Measurements from ENCODE around the gene PRG2. TPM values are rescaled to one million over a fixed set of nuclear protein-coding genes. Genes with fewer than 3 reads are reported as not detected.
A peak's percentile ranks its signal among the peaks of the same experiment; 100 is the strongest.
"Not testable (repeated sequence)": the region's sequence is repeated elsewhere in the genome, so short reads cannot be mapped to it uniquely, and the experiment has no call there.

The PRG2 gene
- total and polyA plus RNA-seq, 2 donors (not counting 1 experiment from before 2014, with no cell fraction given), result 0.07 TPM; not detected in 1

DNA sequence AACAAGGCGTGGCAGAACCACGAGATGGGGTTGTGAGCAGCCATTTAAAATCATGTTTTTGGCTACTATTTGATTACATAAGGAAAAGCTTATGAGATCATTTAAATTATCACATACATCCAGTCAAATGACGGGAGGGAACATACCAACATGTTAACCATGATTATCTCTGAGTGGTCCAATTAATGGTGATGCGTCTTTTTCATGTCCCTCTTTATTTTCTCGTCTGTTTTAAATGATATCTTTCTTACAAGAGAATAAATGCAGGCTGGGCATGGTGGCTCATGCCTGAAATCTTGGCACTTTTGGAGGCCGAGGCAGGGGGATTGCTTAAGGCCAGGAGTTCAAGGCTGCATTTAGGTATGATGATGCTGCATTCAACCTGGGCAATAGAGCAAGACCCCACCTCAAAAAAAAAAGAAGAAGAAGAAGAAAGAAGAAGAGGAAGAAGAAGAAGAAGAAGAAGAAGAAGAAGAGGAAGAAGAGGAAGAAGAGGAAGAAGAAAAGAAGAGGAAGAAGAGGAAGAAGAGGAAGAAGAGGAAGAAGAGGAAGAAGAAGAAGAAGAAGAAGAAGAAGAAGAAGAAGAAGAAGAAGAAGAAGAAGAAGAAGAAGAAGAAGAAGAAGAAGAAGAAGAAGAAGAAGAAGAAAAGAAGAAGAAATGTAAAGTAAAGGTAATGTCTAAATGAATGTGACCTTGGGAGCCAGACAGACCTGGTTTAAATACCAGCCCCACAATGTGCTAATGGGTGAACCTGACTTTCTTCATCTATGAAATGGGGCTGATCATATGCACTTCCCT is 12.8 kb upstream of the PRG2 start:
- POLR2A ChIA-PET; DNase-seq; CTCF ChIA-PET; H2AFZ ChIP-seq (ENCODE audit: insufficient read depth, low read depth, low read length, poor library complexity, severe bottlenecking); H3K4me3 Mint-ChIP-seq; H3K27ac Mint-ChIP-seq; H3K4me1 ChIP-seq (ENCODE audit: control insufficient read depth in 2 of 2, insufficient read depth in 2 of 2, low read length in 2 of 2); ATAC-seq (ENCODE audit: low read depth); intact Hi-C loops (cut with micrococcal nuclease); H3K27ac ChIP-seq (ENCODE audit: low read length in 2 of 2); H3K9ac ChIP-seq (ENCODE audit: low read length); H3K4me3 ChIP-seq (ENCODE audit: control extremely low read depth in 1 of 5, extremely low read depth in 1 of 5, insufficient read depth in 1 of 5, low read depth in 2 of 5, low read length in 4 of 5); H3K27me3 Mint-ChIP-seq; H3K27me3 ChIP-seq (replicated peaks in 1 of 4; ENCODE audit: control extremely low read depth in 1 of 4, control insufficient read depth in 3 of 4, insufficient read depth in 4 of 4, low read length in 3 of 4); H3K79me2 ChIP-seq (ENCODE audit: control insufficient read depth, insufficient read depth, low read length); H4K20me1 ChIP-seq (ENCODE audit: control insufficient read depth, insufficient read depth, low read length, poor library complexity, severe bottlenecking); H3K9me3 ChIP-seq (ENCODE audit: control extremely low read depth in 1 of 3, control insufficient read depth in 2 of 3, insufficient read depth in 1 of 3, low read length in 2 of 3); H3K9me3 Mint-ChIP-seq (ENCODE audit: insufficient read depth); H3K36me3 ChIP-seq (replicated peaks in 1 of 2; ENCODE audit: control extremely low read depth in 1 of 2, control insufficient read depth in 1 of 2, extremely low read depth in 1 of 2, insufficient read depth in 2 of 2, low read length in 1 of 2); H3K4me2 ChIP-seq (replicated peaks; ENCODE audit: low read depth, low read length, poor library complexity, severe bottlenecking): not testable (repeated sequence)
- TF ChIP-seq, protein P1, sequence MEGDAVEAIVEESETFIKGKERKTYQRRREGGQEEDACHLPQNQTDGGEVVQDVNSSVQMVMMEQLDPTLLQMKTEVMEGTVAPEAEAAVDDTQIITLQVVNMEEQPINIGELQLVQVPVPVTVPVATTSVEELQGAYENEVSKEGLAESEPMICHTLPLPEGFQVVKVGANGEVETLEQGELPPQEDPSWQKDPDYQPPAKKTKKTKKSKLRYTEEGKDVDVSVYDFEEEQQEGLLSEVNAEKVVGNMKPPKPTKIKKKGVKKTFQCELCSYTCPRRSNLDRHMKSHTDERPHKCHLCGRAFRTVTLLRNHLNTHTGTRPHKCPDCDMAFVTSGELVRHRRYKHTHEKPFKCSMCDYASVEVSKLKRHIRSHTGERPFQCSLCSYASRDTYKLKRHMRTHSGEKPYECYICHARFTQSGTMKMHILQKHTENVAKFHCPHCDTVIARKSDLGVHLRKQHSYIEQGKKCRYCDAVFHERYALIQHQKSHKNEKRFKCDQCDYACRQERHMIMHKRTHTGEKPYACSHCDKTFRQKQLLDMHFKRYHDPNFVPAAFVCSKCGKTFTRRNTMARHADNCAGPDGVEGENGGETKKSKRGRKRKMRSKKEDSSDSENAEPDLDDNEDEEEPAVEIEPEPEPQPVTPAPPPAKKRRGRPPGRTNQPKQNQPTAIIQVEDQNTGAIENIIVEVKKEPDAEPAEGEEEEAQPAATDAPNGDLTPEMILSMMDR (IDR thresholded peaks at IDR 0.05), result peak; percentile 24
- WGBS (ENCODE audit: insufficient coverage), result 100% methylated on average over 1 of the region's 6 CpGs
- peaks cover 11% of the 10 kb centered on the region for H3K4me1 Mint-ChIP-seq

DNA sequence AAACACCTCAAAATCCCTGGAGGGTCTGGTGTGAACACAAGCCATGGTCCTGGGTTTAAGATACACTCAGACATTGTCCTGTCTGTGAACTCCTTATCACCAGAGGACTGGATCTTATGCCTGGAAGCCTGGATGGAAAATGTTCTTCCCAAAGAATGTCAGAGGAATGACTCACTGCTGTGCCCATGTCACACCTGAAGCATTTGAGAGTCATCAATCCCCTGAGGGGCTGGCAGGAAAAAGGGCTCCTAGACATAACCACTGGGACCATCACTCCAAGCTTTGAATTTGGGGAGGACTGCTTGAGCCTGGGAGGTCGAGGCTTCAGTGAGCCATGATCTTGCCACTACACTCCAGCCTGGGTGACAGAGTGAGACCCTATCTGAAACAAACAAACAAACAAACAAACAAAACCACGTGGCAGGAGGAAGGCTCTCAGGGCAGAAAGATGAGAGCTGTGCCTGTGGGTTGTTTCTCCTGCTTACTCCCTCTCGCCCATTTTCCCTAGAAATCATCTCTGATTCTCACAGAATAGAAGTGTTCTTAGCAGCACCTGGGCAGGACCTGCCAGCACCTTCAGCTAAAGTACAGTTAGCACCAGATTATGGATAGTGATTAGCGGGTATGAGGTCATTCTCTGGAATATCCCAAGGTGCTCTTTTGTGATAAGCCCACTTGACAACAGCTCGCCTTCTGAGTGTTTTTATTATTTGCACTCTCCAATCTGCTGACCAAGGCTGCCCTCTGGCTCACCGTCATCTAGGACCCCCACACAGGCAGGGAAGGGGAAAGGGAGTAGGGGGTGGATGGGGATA is 11.9 kb upstream of the PRG2 start:
- no peak for DNase-seq
- Histone ChIP-seq H3K9ac (ENCODE audit: low read length) (no peak overlapping the region), H3K27ac (ENCODE audit: low read length in 2 of 2) (no peak overlapping the region), H3K9me3 (ENCODE audit: control extremely low read depth in 1 of 3, control insufficient read depth in 2 of 3, insufficient read depth in 1 of 3, low read length in 2 of 3) (peaks cover 0 to 3% (median 0%) of the 10 kb centered on the region in 3 donors), H2AFZ (ENCODE audit: insufficient read depth, low read depth, low read length, poor library complexity, severe bottlenecking) (no peak overlapping the region), H3K36me3 (replicated peaks in 1 of 2; ENCODE audit: control extremely low read depth in 1 of 2, control insufficient read depth in 1 of 2, extremely low read depth in 1 of 2, insufficient read depth in 2 of 2, low read length in 1 of 2) (peaks cover 0 to 5% of the 10 kb centered on the region in 2 experiments), H3K4me3 (ENCODE audit: control extremely low read depth in 1 of 5, extremely low read depth in 1 of 5, insufficient read depth in 1 of 5, low read depth in 2 of 5, low read length in 4 of 5) (no peak overlapping the region), H4K20me1 (ENCODE audit: control insufficient read depth, insufficient read depth, low read length, poor library complexity, severe bottlenecking) (no peaks in the 10 kb centered on the region), H3K4me2 (replicated peaks; ENCODE audit: low read depth, low read length, poor library complexity, severe bottlenecking) (no peak overlapping the region), H3K4me1 (ENCODE audit: control insufficient read depth in 2 of 2, insufficient read depth in 2 of 2, low read length in 2 of 2) (no peaks in the 10 kb centered on the region), H3K79me2 (ENCODE audit: control insufficient read depth, insufficient read depth, low read length) (no peaks in the 10 kb centered on the region), H3K27me3 (replicated peaks in 1 of 4; ENCODE audit: control extremely low read depth in 1 of 4, control insufficient read depth in 3 of 4, insufficient read depth in 4 of 4, low read length in 3 of 4) (no peaks in the 10 kb centered on the region)
- Mint-ChIP-seq H3K27ac (no peak overlapping the region), H3K27me3 (no peaks in the 10 kb centered on the region), H3K9me3 (ENCODE audit: insufficient read depth) (no peaks in the 10 kb centered on the region), H3K4me3 (no peak overlapping the region), H3K4me1 (peaks cover 11% of the 10 kb centered on the region)
- POLR2A ChIA-PET, result no interaction called here
- intact Hi-C loops (cut with micrococcal nuclease), result no loop called here
- TF ChIP-seq, protein P1 (IDR thresholded peaks at IDR 0.05), result no peak
- TF ChIP-seq EZH2 (IDR thresholded peaks at IDR 0.05; ENCODE audit: borderline replicate concordance, insufficient read depth, low read depth, low read length, poor library complexity, severe bottlenecking), result no peak
- no peak for ATAC-seq (ENCODE audit: low read depth)
- WGBS (ENCODE audit: insufficient coverage), result no CpG with 5 or more reads among the region's 6 CpGs
- CTCF ChIA-PET, result no interaction called here

All from B cell (primary cell).